ENCODE data around the gene ANKRD13A. TPM values are rescaled to one million over a fixed set of nuclear protein-coding genes. Genes with fewer than 3 reads are reported as not detected.
"Not testable (repeated sequence)": the region's sequence is repeated elsewhere in the genome, so short reads cannot be mapped to it uniquely, and the experiment has no call there.

Gene ANKRD13A
- total RNA-seq, 1 donor from 2014 or later, result 31.8 TPM

DNA sequence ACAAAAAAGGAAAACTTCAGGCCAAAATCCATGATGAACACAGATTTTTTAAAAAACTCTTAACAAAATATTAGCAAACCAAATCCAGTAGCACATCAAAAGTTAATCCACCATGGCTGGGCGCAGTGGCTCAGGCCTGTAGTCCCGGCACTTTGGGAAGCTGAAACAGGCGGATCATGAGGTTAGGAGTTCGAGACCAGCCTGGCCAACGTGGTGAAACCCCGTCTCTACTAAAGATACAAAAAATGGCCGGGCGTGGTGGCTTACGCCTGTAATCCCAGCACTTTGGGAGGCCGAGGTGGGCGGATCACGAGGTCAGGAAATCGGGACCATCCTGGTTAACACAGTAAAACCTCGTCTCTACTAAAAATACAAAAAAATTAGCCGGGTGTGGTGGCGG lies 13.0 kb upstream of the ANKRD13A start:
- not testable (repeated sequence) for ATAC-seq

DNA sequence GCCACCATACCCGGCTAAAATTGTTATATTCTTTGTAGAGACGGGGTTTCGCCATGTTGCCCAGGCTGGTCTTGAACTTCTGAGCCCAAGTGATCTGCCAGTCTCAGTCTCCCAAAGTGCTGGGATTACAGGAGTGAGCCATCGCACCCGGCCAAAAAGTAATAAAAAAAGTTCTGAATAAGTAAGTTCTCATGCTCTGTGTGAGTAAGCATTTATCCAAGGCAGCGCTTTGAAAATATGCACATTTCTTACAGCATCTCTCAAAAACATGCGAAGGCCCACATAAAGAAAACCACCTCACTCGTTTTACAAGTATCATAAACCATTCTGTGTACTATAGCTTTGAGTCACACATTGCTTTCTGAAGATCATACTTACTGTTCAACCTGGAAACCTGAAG lies 11.6 kb upstream of the ANKRD13A start:
- ATAC-seq, result no peak

DNA sequence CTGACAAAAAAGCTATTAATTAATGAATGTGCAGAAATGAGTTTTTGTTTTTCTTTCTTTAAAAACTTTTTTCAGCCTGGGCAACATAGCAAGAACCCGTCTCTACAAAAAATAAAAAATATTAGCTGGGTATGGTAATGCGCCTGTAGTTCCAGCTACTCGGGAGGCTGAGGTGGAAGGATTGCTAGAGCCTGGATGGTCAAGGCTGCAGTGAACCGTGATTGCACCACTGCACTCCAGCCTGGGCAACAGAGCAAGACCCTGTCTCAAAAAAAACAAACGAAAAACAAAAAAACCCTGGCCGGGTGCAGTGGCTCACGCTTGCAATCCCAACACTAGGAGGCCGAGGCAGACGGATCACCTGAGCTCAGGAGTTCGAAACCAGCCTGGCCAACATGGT lies 11.0 kb upstream of the ANKRD13A start:
- ATAC-seq, result no peak

DNA sequence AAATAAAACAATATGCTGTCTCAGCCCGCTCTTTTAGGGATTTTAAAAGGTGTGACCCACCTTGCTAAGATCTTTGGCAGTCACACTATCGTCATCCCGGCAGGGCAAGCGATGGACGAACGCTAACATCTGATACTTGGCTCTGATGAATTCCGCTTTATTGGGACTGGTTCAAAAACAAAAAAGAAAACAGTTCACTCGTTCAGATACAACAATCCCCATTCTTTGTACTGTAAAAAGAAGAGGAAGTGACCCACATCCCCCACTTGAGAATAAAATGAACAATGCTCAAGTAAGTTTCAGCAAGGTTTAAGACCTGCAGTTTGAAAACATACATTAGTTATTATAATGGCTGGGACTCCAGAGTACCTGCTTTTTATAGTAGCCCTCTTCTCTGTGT lies 10.3 kb upstream of the ANKRD13A start:
- no peak for ATAC-seq

DNA sequence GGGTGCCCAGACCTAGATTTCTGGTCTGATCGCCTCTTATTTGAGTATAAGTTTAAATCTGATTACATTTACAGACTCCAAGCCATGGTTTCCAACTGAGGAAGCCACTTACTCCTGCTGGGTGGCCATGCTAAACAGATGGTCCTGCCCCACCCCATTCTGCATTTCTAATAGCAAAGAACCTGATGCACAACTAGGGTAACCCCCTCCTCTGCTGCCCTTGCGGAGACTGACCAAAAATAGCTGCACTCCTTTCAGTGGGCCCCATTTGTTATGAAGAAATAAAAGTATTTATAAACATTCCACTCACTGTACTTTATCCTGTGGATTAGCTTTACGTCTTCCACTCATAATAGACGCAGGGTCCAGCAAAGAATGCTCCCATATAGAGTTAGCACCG lies 9.8 kb upstream of the ANKRD13A start:
- ATAC-seq, result no peak

DNA sequence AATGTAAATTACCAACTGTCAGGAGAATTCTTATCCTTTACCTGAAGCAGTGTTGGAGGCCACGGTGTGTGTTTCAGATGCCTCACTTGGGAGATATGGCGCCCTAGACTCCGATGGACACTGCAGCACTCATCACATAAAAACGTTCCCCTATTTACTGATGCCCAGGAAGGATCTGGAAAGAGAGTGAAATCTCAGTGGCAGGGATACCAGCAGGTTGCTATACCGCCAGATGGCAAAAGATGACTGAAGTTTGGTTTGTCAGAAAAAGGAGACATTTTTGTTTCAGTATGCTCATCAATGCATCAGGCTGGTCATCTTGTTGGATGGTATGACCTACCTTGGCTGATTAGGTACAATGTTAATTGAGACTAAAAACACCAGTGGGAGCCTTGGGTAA lies 7.6 kb upstream of the ANKRD13A start:
- no peak for ATAC-seq

DNA sequence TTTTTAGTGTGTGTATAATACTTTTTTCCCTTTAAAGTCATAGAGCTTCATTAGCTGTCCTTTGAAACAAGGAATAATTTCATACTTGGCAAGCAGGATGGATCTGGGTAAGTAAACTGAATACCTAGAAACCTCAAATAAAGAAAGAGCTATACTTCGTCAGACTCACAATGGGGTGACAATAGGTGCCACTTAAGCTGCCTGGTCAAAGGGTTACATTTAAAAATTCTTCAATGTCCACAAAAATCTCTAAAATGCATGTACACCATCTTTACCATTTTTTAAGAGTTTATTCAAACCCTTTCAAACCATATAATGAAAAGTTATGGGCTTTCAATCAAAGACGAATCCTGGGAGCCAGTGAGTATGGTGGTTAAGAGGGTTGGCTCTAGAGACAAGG lies 6.1 kb upstream of the ANKRD13A start:
- no peak for ATAC-seq

DNA sequence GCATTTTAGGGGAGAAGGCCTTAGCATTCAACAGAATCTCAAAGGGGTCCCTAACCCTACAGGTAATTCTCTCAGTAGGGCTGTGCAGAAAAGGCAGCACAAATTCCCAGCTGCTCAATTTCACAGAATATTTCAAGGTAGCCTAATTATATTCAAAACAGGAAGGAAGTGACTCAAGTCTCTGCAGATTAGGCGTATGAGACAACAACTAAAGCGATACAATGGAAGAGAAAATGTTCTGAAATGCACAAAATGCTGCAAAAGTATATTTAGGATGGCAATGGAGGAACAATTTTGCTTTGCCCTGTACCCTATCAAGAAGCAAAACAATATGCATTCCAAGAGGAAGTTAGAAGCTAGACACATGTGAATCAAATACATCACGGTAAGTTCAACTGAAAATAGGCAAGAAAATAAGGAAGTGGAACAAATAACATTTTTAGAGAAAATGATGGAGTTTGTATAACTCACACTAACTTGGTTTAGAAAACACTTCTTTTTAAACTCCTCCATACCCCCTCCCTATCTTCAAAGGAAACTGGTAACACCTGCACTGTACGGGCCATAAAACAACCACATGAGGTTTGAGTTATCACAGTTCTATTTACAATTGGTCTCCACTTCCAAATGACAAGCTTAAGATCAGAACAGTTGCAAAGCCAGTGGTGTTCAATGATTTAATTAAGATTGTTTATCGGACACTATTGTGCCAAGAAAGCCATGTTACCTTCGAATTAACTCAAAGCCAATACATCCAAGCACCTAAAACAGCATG lies 4.6 kb upstream of the ANKRD13A start:
- ATAC-seq, result no peak

DNA sequence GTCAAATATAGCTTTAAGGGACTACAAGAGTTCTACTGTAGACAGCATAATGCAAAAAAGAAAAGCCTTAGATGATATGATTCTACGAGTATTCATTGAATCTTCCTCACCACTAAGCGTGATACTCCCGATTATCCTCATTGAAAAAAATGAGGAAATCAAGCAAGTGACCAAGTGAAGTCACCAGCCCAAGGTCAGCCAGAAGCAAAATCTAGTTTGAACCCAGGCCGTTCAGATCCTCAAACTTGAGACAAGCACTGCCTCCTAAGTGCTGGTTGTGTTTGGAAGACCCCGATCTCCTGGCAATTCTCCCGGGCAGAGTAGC lies 3.9 kb upstream of the ANKRD13A start:
- no peak for ATAC-seq

DNA sequence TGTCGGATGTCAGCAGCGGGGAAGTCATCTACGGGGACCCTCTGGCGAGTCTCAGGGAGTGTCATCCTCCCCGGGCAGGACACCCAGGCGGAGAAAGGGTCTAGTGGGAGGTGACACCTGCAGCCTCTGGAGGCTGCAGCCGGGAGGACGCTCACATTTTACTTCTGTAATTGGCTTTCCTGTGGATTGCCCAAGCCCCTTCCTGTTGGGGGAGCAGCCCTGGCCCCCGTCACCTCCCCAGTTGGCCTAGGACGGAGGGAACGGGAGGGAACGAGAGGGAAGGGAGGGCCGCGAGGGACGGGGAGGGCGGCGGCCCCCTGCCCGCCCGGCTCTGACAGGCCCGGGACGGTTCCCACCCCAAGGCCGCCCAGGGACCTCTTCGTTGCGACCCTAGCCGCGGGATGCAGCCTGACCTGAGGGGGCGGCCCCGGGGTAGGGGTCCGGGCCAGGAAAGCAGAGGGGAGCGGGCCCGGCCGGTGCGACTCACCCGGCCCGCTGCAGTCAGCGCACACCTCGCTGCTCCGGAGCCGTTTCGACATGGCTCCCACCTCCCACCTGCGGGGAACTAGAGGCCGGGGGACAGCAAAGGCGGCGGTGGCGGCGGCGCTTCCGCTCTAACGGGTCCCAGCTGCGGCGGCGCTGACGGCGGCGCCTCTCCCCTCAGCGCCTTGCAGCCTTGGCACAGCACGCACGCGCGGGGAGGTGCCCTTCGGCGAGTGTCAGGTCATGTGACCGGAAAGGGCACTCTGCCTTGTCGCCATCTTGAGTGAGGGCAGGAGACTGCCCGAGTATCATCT lies 3.3 kb upstream of the ANKRD13A start, which contains the start of gene GIT2:
Gene GIT2, minus strand, starts transcription at position 683 of the 797 bp plus-strand sequence. Its CDS starts 144 bp downstream, at position 539.
- ATAC-seq, result peak; percentile 90

DNA sequence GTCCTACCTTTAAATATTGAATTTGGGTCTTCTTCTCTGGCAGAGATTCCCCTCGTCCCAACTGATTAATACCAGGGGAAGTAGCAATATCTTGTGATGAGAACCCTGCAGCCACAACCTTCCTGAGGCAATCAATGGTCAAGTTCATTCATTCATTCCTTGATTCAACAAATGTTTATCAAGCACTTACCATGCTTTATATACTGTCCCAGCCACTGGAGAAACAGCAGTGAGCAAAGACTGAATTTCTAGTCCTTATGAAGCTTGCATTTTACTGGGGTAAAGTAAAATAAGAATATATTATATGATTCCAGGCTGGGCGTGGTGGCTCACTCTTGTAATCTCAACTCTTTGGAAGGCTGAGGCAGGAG lies 2.8 kb upstream of the ANKRD13A start:
- ATAC-seq, result no peak

DNA sequence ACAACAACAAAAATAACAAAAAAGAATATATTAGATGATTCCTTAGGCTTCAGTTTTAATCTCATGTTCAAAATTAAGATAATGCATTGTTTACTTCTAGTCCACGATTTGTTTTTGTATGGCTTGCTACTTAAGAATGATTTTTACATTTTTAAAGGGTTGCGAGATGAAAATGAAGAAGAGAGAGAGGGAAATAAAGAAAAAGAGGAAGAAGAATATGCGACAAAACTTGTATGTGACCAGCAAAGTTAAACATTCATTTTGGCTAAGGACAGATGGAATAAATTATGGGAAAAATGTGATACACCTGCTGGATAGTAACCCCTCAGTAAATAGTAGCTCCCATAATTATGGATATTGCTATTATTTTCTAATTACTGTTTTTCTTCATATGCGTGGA lies 1.8 kb upstream of the ANKRD13A start:
- no peak for ATAC-seq

DNA sequence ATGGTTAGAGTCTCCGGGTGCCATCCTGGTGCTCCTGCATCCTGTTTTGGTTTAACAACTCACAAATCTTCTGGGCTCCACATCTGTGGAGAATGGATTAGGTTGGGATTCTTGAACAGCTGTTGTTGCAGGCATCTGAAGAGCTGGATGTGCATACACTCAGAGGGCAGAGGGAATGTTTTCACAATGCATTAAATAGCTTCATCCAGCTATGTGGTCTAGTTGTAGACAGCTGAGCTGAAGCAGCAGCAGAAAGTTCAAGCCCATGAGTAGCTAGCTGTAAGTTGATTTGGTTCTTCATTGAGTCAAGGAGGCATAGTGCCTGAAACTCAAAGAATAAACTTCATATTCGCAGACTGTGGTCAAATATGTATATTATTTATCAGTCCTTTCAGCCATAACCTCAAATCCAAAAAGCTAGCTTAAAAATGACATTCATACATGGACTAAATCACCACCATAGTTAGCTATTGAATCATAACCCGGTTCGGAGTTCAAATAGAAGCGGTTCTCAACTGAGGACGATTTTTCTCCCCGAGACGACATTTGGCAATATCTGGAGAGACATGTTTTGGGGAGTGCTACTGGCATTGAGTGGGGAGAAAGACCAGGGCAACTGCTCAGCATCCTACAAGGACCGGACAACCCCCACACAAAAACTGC lies 858 bp upstream of the ANKRD13A start:
- no peak for ATAC-seq

DNA sequence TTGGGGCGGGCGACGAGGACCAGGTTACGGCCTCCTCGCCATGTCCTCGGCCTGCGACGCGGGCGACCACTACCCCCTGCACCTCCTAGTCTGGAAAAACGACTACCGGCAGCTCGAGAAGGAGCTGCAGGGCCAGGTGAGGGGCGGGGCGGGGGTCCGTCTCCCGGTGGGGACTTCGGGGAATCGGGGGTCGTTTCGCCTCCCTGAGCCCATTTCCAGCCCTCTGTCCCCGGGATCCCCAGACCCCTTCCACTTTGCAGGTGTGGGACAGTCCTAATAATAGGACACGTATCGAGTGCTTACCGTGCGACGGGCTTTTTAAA lies 380 bp downstream of the ANKRD13A start:
- no peak for ATAC-seq

DNA sequence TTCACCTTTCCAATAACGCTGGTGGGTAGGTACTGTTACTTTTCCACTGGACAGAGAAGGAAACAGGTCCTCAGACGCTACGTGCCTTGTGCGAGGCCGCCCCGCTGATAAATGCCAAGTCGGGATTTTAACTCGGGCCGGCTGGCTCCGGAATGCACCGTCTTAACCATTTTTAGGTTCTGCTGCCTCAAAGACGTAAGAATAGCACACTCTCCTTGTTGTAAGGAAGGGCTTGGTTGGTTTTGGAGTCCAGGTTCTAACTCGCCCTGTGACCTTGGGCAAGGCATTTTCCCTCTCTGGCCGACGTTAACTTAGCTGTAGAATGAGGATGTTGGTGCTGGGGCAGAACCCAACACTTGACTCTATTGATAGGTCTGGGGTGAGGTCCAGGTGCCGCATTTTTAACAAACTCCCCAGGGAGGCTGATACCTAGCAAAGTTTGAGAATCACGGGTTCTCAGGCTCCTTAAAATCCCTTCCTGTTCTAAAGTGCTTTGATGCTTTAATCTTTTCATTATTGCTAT lies 814 bp downstream of the ANKRD13A start:
- ATAC-seq, result no peak

DNA sequence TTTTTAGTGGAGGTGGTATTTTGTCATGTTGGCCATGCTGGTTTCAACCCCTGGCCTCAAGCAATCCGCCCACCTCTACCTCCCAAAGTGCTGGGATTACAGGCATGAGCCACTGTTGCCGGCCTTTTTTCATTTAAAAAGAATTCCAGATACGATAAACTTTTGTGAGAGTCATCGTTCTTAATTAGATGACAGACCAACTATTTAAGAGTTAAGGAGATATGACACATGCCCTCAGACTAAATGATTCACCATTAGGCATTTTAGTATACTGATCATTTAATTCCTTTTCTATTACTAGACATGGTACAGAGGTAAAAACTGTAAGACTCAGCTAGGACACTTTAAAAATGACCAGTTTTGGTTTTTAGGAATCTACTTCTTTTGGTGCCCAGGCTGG lies 2.4 kb downstream of the ANKRD13A start:
- no peak for ATAC-seq

DNA sequence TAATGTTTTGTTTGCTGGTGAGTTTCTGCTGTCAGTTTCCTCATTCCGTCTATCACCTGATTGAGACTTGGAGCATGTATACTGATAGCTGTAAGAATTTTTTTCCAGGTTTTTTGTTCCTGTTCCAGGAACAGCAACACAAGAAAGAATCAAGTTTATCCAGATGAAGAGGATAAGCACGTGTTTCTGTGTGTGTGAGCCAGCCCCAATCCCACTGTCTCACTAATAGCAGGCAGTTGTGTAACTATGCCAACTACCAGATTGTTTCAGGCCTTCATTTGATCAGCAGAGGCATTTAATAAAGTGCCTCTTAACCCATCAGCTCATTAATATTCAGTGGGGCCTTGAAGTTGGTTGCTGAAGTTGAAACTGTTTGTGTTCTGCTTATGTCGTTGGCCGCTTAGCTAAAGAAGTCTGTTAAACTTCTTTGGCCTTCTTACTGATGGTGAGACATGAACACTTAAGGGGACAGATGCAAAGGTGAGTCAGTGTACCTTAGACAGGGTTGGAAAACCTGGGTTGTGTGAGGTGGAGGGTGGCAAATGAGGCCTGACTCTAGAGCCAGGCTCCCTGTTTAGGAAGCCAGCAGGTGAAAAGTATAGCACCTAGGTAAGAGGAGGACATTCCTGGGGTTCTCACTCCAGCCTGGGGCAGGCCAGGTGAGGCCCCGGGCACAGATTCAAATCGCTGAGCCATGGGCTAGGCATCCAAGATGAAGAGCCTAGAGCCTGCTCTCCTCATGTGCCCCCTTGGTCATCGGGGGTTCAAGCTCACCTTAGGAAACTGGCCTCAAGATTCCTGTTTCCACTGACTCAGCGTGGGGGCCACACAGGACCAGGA lies 3.7 kb downstream of the ANKRD13A start:
- no peak for ATAC-seq

DNA sequence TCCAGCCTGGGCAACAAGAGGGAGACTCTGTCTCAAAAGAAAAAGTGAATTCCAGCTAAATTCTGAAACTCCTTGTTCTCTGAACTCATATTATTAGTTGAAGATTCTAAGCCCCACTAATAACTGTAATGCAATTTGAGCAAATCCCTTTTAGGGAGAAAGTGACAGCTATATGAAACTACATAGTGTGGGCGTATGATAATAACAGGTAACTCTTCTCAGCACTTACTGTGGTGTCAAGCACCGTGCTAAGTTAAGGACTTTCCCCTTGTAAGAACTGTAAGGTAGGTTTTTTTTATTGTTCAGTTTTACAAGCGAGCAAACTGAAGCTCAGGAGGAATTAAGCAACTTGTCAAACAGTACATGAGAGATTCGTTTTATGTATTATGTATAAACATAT lies 5.4 kb downstream of the ANKRD13A start:
- no peak for ATAC-seq

DNA sequence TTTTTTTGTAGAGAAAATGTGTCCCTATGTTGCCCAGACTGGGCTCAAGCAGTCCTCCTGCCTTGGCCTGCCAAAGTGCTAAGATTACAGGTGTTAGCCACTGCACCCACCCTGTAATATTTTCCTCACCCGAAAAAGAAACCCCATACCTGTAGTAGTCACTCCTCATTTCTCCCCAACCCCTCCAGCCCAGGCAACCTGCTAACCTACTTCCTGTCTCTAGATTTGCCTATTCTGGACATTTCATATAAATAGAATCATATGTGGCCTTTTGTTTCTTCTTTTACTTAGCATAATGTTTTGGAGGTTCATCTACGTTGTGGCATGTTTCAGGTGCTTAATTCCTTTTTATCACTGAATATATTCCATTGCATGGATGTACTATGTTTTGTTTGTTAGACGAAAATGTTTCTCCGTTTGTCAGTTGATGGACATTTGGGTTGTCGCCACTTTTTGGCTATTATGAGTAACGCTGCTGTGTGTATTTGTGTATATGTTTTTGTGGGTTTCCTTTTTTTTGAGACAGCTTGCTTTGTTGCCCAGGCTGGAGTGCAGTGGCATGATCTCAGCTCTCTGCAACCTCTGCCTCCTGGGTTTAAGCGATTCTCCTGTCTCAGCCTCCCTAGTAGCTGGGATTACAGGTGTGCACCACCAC lies 6.2 kb downstream of the ANKRD13A start:
- ATAC-seq, result peak; percentile 20

DNA sequence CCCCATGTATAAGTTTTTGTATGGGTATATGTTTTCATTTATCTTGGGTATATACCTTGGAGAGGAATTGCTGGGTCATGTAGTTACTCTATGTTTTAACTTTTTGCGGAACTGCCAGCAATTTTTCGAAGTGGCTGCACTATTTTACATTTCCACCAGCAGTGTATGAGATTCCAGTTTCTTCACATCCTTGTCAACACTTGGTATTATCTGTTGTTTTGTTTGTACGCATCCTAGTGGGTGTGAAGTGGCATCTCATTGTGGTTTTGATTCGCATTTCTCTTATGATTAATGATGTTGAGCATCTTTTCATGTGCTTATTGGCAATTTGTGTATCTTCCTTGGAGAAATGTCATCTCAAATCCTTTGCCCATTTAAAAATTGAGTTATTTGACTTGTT lies 6.9 kb downstream of the ANKRD13A start:
- no peak for ATAC-seq

DNA sequence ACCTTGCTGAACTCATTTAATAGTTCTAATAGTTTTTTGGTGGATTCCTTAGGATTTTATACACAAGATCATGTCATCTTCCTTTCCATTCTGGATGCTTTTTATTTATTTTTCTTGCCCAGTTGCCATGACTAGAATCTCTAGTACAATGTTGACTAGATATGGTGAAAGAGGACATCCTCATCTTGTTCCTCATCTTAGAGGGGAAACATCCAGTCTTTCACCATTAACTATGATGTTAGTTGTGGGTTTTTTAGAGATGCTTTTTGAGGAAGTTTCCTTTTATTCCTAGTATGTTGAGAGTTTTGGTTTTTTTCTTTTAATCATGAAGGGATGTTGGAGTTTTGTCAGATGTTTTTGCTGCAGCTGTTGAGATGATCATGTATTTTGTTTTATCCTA lies 8.7 kb downstream of the ANKRD13A start:
- no peak for ATAC-seq

Measured in esophagus mucosa (tissue), 1 donor.